ENCODE results near the gene KIF5B.
"Not testable (repeated sequence)": the region's sequence is repeated elsewhere in the genome, so short reads cannot be mapped to it uniquely, and the experiment has no call there.

KIF5B gene

GRCh38 chr10:32059472-32059871, 3.2 kb upstream of the KIF5B start:
- no peak for DNase-seq

- no peak for DNase-seq
Observed at GRCh38 chr10:32057036-32057372, 779 bp upstream of the KIF5B start.

GRCh38 chr10:32055478-32056135, 618 bp downstream of the KIF5B start:
- peak; percentile 52 for DNase-seq

GRCh38 chr10:32054094-32054493, 2.1 kb downstream of the KIF5B start:
- DNase-seq, result no peak

GRCh38 chr10:32053392-32053791, 2.8 kb downstream of the KIF5B start:
- not testable (repeated sequence) for DNase-seq

- no peak for DNase-seq
Observed at GRCh38 chr10:32051926-32052325, 4.3 kb downstream of the KIF5B start.

GRCh38 chr10:32050177-32050576, 6.0 kb downstream of the KIF5B start:
- no peak for DNase-seq

- no peak for DNase-seq
Observed at GRCh38 chr10:32049113-32049512, 7.1 kb downstream of the KIF5B start.

GRCh38 chr10:32048282-32048681, 7.9 kb downstream of the KIF5B start:
- DNase-seq, result no peak

- no peak for DNase-seq
Observed at GRCh38 chr10:32047881-32048280, 8.3 kb downstream of the KIF5B start.

- no peak for DNase-seq
Observed at GRCh38 chr10:32046151-32046550, 10.1 kb downstream of the KIF5B start.

- DNase-seq, result not testable (repeated sequence)
Observed at GRCh38 chr10:32042730-32043129, 13.5 kb downstream of the KIF5B start.

GRCh38 chr10:32041290-32042028, 14.8 kb downstream of the KIF5B start:
- no peak for DNase-seq

GRCh38 chr10:32039734-32040133, 16.5 kb downstream of the KIF5B start:
- no peak for DNase-seq

GRCh38 chr10:32038777-32039176, 17.4 kb downstream of the KIF5B start:
- DNase-seq, result no peak

GRCh38 chr10:32036922-32037321, 19.3 kb downstream of the KIF5B start:
- no peak for DNase-seq

GRCh38 chr10:32035038-32035437, 21.2 kb downstream of the KIF5B start:
- no peak for DNase-seq

GRCh38 chr10:32033171-32033570, 23.1 kb downstream of the KIF5B start:
- DNase-seq, result no peak

GRCh38 chr10:32031920-32032319, 24.3 kb downstream of the KIF5B start:
- DNase-seq, result no peak

- DNase-seq, result no peak
Observed at GRCh38 chr10:32031424-32031823, 24.8 kb downstream of the KIF5B start.

- DNase-seq, result no peak
Observed at GRCh38 chr10:32028710-32029109, 27.5 kb downstream of the KIF5B start.

GRCh38 chr10:32023264-32023663, 33.0 kb downstream of the KIF5B start:
- no peak for DNase-seq

- no peak for DNase-seq
Observed at GRCh38 chr10:32017044-32017443, 39.2 kb downstream of the KIF5B start.

- no peak for DNase-seq
Observed at GRCh38 chr10:32015386-32015785, 40.8 kb downstream of the KIF5B start.

GRCh38 chr10:32007026-32007425, 49.2 kb downstream of the KIF5B start:
- no peak for DNase-seq

Measured in activated naive CD4-positive, alpha-beta T cell treated with anti-CD3 and anti-CD28 coated beads, Interleukin-2, amount 50 U/mL, for 16 hours (primary cell).